Neural cell (in vitro differentiated cells): ENCODE results near the gene RAB1A.

Experiments used
- CTCF ChIP-seq: fragments of 450-650 bp; IDR thresholded peaks from 2 replicates; pipeline ENCODE4 v1.5.1; 2014; ENCODE audit warnings: antibody characterized with exemption, mild to moderate bottlenecking, moderate library complexity; ENCODE audit not compliant: poor library complexity, severe bottlenecking
- EP300 ChIP-seq: fragments of 450-650 bp; conservative IDR thresholded peaks from 2 replicates; pipeline ENCODE4 v1.6.1; 2014; ENCODE audit warnings: antibody characterized with exemption, mild to moderate bottlenecking, moderate library complexity; ENCODE audit not compliant: poor library complexity, severe bottlenecking
- EZH2 ChIP-seq: fragments of 200-600, 300-800 bp; shearing (Covaris generic), sonication (generic); IDR thresholded peaks from 2 replicates; pipeline ENCODE4 v1.6.1; 2014; ENCODE audit warnings: antibody characterized with exemption, low read length, borderline replicate concordance, mild to moderate bottlenecking; ENCODE audit not compliant: insufficient read depth, poor library complexity, severe bottlenecking
- MXI1 ChIP-seq: fragments of 450-650 bp; conservative IDR thresholded peaks from 2 replicates; pipeline ENCODE4 v1.6.1; 2014; ENCODE audit warnings: antibody characterized with exemption, mild to moderate bottlenecking; ENCODE audit not compliant: poor library complexity, severe bottlenecking
- POLR2AphosphoS5 ChIP-seq: IDR thresholded peaks from 2 replicates; pipeline ENCODE4 v1.6.1; 2012
- RAD21 ChIP-seq: fragments of 450-650 bp; conservative IDR thresholded peaks from 2 replicates; pipeline ENCODE4 v1.6.1; 2014; ENCODE audit warnings: antibody characterized with exemption, mild to moderate bottlenecking, moderate library complexity
- REST ChIP-seq: IDR thresholded peaks from 2 replicates; pipeline ENCODE4 v1.6.1; 2012; ENCODE audit warnings: borderline replicate concordance
- SMC3 ChIP-seq: fragments of 450-650 bp; conservative IDR thresholded peaks from 2 replicates; pipeline ENCODE4 v1.6.1; 2014; ENCODE audit warnings: antibody characterized with exemption, mild to moderate bottlenecking, moderate library complexity; ENCODE audit not compliant: poor library complexity
- TAF1 ChIP-seq: IDR thresholded peaks from 2 replicates; pipeline ENCODE4 v1.6.1; 2012; ENCODE audit warnings: low read depth

- TF ChIP-seq EP300 = no peak
- TF ChIP-seq CTCF = no peak
- no peak for TF ChIP-seq TAF1
- no peak for TF ChIP-seq EZH2
- TF ChIP-seq MXI1 = no peak
- no peak for TF ChIP-seq RAD21
- TF ChIP-seq POLR2AphosphoS5 = no peak
- no peak for TF ChIP-seq REST
- TF ChIP-seq SMC3 = no peak
Observed at GRCh38 chr2:65120990-65121693, 8.8 kb downstream of the RAB1A start.
